Mucosa of descending colon (tissue), 3 donors: ENCODE data around the gene PIP4P1. TPM values are rescaled to one million over a fixed set of nuclear protein-coding genes. Genes with fewer than 3 reads are reported as not detected.

Source experiments
- ATAC-seq: fragments of 200-7000 bp; cut with Tn5 transposase; one replicate; pipeline ENCODE4 v1.9.1; 2020; ENCODE audit warnings: mild to moderate bottlenecking, moderate library complexity
- DNase-seq, 3 donors: peaks; one replicate each; pipeline ENCODE4 v3.0.0-alpha.2; 2020
- H3K36me3 ChIP-seq: fragments of 200-600 bp; one replicate; pipeline ENCODE4 v1.8.0; 2021; ENCODE audit warnings: low read depth, mild to moderate bottlenecking
- H3K4me1 ChIP-seq: fragments of 200-600 bp; one replicate; pipeline ENCODE4 v1.8.0; 2021; ENCODE audit warnings: low read depth, mild to moderate bottlenecking
- H3K4me3 ChIP-seq: fragments of 200-600 bp; one replicate; pipeline ENCODE4 v1.8.0; 2021; ENCODE audit warnings: mild to moderate bottlenecking
- H3K9me3 ChIP-seq: fragments of 200-600 bp; one replicate; pipeline ENCODE4 v1.8.0; 2021; ENCODE audit warnings: mild to moderate bottlenecking
- intact Hi-C, 2 donors: fragments of 100-400 bp; cut with DNase I in 1 of 2; cut with micrococcal nuclease in 1 of 2; formaldehyde crosslinking; loops; one replicate each; pipeline versions ENCODE4 v1.11.0 to v1.11.1; 2022; cut with DNase I, micrococcal nuclease
- total RNA-seq, 3 donors: library from RNA; stranded (reverse); fragmentation: NEBNext Ultra II Directional in 2 of 3; extraction: Animal tissue kit (Norgen Biotek cat#: 25700) in 2 of 3; gene quantifications; one replicate each; pipeline versions ENCODE4 v1.2.1 to v1.2.4, GENCODE V29; 2021 to 2023
- TF ChIP-seq, protein P1 (sequence below): fragments of 200-600 bp; IDR thresholded peaks from one replicate; pipeline ENCODE4 v1.8.0; 2022; ENCODE audit warnings: antibody characterized with exemption, mild to moderate bottlenecking
- donor health status: DM: no; HTN: no; CAD: no; lungs with moderate emphysema.
- donor health status: DM: no; HTN: no; CAD: no.
- donor health status: DM: no; HTN: yes; CAD: no.

PIP4P1 gene
- total RNA-seq, 3 donors from 2014 or later: 40.6 to 48.4 (median 45.5) TPM

GRCh38 chr14:20440465-20440864, 20.8 kb downstream of the PIP4P1 start:
- intact Hi-C loops: no loop called here
- ATAC-seq: no peak
- TF ChIP-seq, protein P1, sequence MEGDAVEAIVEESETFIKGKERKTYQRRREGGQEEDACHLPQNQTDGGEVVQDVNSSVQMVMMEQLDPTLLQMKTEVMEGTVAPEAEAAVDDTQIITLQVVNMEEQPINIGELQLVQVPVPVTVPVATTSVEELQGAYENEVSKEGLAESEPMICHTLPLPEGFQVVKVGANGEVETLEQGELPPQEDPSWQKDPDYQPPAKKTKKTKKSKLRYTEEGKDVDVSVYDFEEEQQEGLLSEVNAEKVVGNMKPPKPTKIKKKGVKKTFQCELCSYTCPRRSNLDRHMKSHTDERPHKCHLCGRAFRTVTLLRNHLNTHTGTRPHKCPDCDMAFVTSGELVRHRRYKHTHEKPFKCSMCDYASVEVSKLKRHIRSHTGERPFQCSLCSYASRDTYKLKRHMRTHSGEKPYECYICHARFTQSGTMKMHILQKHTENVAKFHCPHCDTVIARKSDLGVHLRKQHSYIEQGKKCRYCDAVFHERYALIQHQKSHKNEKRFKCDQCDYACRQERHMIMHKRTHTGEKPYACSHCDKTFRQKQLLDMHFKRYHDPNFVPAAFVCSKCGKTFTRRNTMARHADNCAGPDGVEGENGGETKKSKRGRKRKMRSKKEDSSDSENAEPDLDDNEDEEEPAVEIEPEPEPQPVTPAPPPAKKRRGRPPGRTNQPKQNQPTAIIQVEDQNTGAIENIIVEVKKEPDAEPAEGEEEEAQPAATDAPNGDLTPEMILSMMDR: no peak
- Histone ChIP-seq H3K4me3 (no peak overlapping the region), H3K4me1 (no peaks in the 10 kb centered on the region), H3K9me3 (no peaks in the 10 kb centered on the region), H3K36me3 (no peaks in the 10 kb centered on the region)
- DNase-seq: no peak

- no peaks in the 10 kb centered on the region for H3K4me1 ChIP-seq
Observed at GRCh38 chr14:20438664-20439063, 22.6 kb downstream of the PIP4P1 start.

DNA sequence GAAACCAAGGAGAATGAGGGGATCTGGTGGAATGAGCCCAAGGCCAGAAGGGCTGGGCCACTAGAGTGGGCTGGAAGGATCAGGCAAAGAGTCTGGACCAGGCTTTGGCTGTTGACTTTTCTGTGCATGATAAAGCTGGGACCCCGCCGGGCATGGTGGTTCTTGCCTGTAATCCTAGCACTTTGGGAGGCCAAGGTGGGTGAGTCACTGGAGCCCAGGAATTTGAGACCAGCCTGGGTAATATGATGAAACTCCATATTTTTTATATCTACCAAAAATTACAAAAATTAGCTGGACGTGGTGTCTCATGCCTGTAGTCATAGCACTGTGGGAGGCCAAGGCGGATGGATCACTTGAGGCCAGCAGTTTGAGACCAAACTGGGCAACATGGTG, 24.9 kb downstream of the PIP4P1 start:
- Histone ChIP-seq H3K4me3 (no peak overlapping the region), H3K4me1 (no peaks in the 10 kb centered on the region), H3K36me3 (no peaks in the 10 kb centered on the region), H3K9me3 (no peaks in the 10 kb centered on the region)
- TF ChIP-seq, protein P1: no peak
- DNase-seq (no peak), ATAC-seq (no peak)
- intact Hi-C loops: no loop called here

More at GRCh38 chr14:20438664-20439063, 22.6 kb downstream of the PIP4P1 start:
- Histone ChIP-seq H3K36me3 (no peaks in the 10 kb centered on the region), H3K9me3 (no peaks in the 10 kb centered on the region), H3K4me3 (no peak overlapping the region)
- DNase-seq (no peak), ATAC-seq (no peak)
- intact Hi-C loops: no loop called here
- TF ChIP-seq, protein P1: no peak

DNA sequence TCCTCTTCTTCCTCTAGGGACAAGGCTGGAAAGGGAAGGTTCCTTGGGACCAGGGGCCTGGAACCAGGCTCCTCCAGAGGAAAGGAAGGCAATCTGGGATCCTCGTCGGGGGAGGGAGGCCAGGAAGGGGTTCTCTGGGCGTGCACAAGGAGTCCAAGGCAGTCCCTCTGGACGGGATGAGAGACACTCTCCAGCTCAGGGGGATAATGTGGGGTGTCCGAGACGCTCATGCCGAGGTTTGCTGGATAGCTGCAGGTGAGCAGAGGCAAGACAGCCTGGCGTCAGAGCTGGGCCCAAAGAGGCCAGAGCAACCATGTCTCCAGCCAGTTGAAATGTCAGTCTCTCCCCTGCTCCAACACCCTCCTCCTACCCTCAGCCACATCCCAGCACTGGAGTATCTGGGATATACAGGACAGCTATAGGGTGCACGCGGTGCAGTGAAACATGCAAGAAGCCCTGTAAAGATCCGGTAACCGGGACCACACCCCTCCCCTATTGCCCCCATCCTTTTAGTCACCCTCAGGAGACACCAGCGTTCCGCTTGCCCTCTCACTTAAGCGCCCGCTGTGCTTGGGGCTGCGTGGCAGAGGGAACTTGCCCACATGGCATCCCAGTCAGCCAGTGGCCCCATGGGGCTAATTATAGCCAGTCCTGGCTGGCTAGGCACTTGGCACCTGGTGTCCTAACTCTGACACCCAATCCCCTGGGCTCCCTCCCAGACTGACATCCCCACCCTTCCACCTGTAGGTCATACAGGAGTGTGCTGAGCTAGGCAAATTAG, 25.5 kb downstream of the PIP4P1 start, which contains the start of gene KLHL33:
TSS of gene KLHL33 (minus strand) at position 585 of the 781 bp plus-strand sequence. CDS start at position 230, 355 bp downstream.
- intact Hi-C loops: no loop called here
- Histone ChIP-seq H3K4me1 (no peaks in the 10 kb centered on the region), H3K36me3 (no peaks in the 10 kb centered on the region), H3K9me3 (no peaks in the 10 kb centered on the region), H3K4me3 (no peak within 1 kb of the TSS)
- TF ChIP-seq, protein P1: no peak
- DNase-seq (no peak), ATAC-seq (no peak)

- peak in 1 of 3 donors; percentile 43 for DNase-seq
- intact Hi-C loops: no loop called here
- ATAC-seq: no peak
- Histone ChIP-seq H3K9me3 (no peaks in the 10 kb centered on the region), H3K4me3 (no peak overlapping the region), H3K36me3 (no peaks in the 10 kb centered on the region), H3K4me1 (peaks cover 7% of the 10 kb centered on the region)
- TF ChIP-seq, protein P1: no peak
Observed at GRCh38 chr14:20434701-20435581, 26.3 kb downstream of the PIP4P1 start.
